Measurements from ENCODE around the gene ACY1.
A peak's percentile ranks its signal among the peaks of the same experiment; 100 is the strongest.

The ACY1 gene

DNA sequence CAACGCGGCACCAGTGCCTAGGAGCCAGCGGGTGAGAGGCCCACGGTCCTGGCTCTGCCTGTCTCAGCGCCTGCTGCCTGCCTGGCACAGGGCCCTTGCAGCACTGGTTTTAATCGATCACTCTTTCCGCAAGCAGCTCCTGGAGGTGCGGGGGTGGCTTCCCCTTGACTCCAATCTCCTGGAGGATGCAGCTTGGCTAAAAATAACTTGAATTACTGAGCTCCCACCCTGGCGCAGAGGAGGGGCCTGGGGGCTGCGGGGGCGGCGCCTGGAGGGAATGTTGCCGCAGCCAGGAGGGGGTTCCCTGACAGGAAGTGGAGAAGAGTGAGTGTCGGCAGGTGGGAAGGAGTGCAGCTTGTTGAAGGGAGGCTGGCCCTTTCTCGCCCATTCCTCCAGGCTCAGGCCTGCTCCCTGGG, 22.2 kb downstream of the ACY1 start:
- DNase-seq (ENCODE audit: low spot score): peak; percentile 66

DNA sequence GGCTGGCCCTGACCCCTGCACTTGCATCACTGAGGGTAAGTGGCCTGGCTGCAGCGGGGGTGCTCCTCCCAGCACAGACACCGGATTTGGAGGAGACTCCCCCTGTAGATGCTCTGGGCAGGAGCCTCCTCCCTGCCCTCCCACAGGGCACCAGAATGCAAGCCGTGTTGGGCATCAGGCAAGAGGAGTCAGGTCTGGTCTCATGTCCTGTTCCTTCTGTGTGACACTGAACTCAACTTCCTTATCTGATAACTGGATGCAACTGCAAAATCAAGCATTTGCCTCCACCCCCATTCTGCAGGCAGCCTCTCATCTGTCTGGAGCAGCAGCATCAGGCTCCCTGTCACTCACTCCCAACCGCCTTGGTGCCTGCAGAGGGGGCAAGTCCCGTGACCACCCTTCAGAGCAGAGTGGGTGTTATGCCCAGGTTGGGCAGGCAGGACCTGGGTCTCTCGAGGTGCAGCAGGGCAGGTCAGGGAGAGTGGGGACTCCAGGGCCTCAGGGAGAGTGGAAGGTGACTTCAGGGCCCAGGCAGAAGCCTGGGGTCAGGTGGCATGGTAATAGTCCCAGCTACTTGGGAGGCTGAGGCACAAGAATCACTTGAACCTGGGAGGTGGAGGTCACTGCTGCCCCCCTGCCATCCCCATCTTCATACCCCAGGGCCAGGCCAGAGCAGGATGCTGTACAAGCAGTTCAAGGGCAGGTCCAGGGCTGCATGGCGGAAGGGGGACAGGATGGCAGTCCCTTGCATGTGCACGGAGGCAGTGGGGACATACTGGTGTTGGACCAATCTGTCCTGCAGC, 22.9 kb downstream of the ACY1 start:
- no peak for DNase-seq (ENCODE audit: low spot score)

DNA sequence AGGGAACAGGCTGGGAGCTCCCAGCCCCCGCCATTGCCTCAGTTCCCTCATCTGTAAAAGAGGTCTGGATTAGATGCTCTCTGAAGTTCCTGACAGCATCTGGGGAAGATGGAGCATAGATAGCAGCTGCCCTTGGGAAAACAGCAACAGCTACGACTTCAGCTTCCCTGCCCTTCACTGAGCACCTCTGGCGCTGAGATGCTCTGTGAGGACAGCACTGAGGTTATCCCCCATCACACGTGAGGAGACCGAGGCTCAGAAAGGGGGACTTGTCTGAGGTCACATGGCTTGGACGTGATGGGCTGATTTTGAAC, 23.4 kb downstream of the ACY1 start:
- DNase-seq (ENCODE audit: low spot score): no peak

DNA sequence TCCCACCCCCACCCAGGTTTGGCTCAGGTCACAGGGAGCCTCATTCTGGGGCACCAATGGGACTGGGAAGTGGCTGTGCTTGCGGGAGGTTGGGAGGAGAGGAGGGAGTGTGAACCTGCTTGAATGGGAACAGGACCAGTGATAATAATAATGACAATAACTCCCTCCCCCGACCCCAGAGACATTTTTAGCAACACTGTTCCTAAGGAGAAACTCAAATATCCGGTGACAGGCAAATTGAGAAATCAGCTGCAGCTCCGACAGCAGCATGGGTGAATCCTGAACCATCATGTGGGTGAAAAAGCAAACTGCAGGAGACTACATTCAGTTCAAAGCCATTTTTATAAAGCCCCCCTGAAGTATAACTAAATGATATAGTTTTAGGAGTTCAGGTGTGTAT, 24.0 kb downstream of the ACY1 start:
- DNase-seq (ENCODE audit: low spot score): no peak

- no peak for DNase-seq (ENCODE audit: low spot score)
These were observed 27.1 kb downstream of the ACY1 start for GRCh38 chr3:52010431-52010830.

DNA sequence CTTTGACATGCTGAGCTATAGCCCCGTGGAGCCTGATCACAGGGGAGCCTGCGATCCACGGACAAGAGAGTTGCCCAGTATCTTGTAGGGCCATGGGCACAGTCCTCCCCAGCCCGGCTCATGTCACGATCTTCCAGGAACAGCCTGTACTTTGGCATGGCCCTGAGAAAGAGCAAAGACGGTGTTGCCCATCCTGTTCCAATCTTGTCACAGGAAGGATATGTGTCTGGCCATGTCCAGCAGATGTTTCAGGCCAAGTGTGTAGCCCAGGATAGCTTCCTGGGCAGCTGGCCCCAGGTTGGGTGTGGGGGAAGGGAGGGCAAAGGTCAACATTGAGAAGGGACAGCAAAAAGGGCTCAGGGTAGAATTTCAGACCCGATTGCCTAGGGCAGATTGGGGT, 29.4 kb downstream of the ACY1 start:
- no peak for DNase-seq (ENCODE audit: low spot score)

GRCh38 chr3:52013802-52014598, 30.7 kb downstream of the ACY1 start:
- DNase-seq (ENCODE audit: low spot score): no peak

DNA sequence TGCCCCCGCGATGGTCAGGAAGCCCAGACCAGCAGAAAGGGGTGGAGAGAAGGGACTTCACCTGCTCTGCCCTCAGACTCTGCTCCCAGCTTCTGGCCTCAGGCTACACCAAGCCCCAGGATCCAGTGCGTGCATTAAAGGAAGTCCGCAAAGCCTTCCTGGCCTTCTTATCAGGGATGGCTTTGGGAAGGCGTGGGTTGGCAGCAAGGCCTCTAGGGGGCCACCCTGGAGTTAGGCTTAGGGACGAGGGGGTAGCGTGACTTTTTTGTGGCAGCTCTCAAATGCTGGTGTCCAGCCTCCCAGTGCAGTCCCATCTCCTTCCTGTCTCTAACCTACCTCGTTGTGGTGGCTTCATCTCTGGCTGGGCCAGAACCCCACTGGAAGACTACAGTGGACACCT, 31.3 kb downstream of the ACY1 start:
- no peak for DNase-seq (ENCODE audit: low spot score)

DNA sequence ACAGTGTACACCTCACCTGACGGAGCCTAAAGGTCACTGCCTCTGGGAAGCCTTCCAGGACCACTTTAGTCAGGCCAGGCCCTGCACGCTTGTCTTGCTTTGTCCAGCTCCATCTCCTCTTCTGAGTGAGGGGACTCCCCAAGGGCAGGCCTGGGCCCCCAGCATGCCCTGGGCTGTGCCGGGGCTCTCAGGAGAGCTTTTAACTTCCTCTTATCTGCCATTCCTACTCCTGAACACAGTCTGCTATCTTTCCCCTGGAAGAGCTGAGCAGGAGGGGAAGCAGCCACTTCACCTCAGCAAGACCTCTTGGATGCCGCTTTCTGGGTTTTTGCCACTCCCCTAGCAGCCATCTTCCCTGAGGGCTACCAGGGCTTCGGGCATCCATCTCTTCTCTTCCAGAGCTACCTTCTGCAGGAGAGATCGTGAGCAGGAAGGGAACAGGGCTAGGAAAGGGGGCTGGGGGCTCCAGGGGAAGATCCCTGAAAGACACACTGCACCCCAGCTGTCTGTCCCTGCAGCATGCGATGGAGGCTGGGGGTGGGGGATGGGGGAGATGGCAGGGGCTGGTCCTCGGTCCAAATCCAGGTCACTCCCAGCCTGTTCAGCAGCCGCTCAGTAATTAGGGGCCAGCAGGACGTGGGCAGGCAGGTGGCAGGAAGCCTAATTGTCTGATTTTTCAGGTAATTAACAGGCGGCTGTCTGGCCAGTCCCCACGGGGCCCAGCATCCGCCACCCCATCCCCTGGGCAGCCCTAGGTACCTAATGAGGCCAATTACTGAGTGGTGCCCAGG, 32.3 kb downstream of the ACY1 start:
- no peak for DNase-seq (ENCODE audit: low spot score)

GRCh38 chr3:52017586-52017985, 34.3 kb downstream of the ACY1 start:
- DNase-seq (ENCODE audit: low spot score): no peak

DNA sequence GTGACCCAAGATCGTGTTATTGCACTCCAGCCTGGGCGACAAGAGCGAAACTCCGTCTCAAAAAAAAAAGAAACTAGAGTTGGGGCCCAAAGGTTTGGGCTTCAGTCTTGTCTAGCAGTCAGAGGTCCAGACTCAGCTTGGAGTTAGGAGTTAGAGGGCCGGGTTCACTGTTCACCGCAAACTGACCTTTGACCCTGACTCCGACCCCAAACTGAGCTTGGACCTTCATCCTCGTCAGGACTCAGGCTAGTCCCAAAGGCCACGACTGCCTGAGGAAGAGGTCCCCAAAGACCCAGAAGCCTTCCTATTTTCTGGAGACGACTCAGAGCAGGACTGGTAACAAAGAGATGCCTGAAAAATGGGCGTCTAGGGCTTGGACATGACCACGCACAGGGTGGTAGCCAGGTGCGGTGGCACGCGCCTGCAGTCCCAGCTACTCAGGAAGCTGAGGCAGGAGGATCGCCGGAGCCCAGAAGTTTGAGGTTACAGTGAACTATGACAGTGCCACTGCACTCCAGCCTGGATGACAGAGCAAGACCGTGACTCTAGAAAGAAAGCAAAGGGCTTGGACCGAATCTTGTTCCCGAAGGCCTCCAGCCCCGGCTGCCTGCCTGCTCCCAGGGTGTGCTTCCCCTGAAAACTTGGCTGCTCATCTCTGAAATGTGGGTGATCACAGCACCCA, 35.1 kb downstream of the ACY1 start:
- no peak for DNase-seq (ENCODE audit: low spot score)

- peak; percentile 67 for DNase-seq (ENCODE audit: low spot score)
These were observed 36.2 kb downstream of the ACY1 start for GRCh38 chr3:52019352-52020080.

GRCh38 chr3:52020796-52021195, 37.5 kb downstream of the ACY1 start:
- DNase-seq (ENCODE audit: low spot score): no peak

DNA sequence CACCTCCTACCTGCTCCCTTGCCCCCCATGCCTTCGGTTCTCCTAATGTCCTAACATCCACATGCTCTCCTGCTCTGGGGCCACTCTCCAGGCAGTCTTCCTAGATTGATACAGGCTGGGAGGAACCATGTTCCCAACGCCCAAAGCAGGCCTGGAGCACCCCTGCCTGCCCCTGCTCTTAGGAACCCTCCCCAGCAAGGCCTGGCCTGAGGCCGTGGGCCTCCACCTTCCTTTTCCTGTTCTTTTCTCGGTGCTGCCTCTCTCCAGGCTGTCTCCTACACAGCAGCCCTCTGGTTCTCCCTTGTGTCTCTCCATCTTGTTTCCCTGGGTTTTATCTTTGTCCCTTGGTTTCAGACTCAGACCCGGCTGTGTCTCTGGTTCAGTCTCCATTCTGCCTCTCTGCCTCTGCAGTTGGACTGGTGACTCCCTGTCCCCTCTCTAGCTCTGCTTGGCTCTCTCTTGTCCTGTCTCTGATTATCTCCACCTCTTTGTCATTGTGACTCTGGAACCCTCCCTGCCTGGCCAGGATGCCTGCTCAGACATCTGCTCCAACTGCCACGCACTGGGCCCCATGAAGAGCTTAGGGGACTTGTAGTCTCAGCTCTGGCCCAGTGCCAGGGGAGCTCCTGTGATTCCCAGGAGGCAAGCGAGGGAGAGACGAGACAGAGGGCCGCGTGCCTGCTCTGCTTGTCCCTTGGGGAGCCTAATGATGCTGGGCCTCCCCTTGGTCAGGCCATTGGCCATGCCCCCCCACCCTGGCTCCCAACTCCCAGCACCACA, 38.3 kb downstream of the ACY1 start:
- DNase-seq (ENCODE audit: low spot score): no peak

DNA sequence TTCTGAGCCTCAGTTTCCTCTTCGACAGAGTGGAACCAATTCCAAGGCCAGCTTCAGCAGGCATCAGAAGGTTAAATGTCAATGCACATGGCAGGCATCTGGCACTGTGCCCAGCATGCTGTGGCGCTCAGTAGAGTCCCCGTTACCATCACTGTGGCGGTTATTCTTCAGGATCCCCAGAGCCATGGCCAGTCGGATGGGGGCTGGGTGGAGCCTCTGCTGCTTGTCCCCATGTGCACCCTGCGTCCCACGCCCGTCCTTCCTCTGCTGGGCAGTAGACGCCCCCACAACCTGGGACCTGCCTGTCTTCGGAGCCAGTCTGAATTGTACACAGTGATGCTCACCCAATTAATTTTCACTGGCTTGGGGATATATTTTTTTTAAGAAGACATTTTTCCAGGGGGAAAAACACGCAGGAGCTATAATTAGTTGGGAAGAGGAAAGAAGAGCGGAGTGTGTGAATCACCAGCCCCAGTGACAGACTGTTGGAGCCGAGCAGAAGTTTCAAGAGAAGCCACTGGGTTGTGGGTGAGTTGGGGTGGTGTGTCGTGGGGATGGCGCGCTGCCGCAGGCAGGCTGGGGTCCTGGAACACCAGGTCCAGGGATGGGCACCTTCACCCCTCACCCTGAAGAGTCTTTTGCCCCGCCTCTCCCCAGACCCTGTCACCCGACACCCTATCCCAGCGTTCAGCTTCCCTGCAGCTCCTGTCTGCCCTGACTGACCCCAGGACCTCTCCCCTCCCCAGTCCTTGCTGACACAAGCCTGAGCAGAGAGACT, 39.2 kb downstream of the ACY1 start:
- no peak for DNase-seq (ENCODE audit: low spot score)

DNA sequence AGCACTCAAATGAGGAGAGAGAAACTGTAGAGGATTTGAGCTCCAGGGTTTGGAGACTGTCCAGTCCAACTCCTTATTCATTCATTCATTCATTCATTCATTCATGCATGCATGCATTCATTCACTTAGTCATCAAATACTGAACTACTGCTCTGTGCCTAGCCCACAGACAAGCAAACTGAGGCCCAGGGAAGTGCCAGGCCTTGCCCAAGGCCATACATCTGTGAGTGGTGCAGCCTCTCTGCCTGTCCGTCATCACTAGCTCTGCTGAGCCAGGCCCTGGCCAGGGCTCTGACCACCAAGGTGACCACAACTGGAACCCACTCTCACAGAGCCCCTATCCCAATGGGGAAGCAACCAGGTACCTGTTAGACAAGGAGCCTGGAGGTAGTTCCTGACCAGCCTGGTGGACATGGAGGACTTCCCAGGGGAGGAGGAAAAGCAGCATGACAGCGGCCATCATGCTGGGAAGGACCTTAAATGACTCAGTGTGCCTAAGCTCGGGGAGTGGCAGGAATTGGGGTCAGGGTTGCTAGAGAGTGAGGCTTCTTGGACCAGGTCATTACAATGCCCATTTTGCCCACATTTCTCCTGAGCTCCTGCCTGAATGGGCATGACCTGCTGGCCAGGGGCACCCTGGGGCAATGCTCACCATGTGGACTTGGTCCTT, 39.9 kb downstream of the ACY1 start:
- DNase-seq (ENCODE audit: low spot score): no peak

DNA sequence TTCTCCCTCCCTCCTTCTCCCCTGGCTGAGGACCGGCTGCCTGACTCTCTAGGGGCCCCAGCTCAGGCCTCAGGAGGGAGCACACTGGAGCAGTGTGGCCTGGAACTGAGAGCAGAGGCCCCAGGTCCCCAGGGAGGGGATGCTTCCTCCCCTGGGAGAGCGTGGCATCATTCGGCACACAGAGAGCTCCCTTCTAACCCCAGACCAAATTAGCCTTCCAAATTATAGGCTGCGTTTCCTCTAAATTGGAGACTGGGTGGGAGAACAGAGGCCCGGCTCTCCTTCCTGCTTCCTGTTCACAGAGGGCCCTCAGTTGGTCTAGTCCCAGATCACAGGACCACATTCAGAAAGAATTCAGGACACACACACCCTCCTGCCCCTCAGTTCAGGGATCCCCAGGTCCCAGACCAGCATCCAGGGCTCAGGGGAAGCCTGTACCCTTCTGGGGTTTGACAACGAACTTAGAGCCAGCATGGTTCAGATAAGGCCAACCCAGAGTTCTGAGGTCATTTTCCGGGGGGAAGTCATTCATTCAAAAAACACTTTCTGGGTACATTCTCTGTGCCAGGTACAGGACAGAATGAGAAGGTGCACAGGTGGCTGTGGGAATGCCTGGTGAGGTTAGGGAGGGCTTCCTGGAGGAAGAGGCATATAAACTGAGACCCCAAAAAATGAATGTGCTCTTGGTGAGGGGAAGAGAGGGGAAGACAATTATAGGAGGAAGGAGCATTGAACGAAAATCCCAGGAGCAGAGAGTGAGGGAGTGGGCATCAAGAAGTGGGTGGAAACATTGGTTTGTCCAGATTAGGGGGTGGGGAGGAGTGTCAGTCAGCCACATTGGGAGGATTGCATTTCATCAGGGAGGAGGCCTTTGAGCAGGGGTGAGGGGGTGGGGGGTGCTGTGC, 40.8 kb downstream of the ACY1 start:
- DNase-seq (ENCODE audit: low spot score): peak; percentile 69

- no peak for DNase-seq (ENCODE audit: low spot score)
These were observed 41.6 kb downstream of the ACY1 start for GRCh38 chr3:52024765-52025452.
